Panc1 (cell line): ENCODE measurements around the gene SLC20A1. TPM values are rescaled to one million over a fixed set of nuclear protein-coding genes. Genes with fewer than 3 reads are reported as not detected.

Experiments
- ATAC-seq: fragments of 200-7000 bp; cut with Tn5 transposase; 2 replicates; pipeline ENCODE4 v1.9.1; 2020; ENCODE audit warnings: mild to moderate bottlenecking, moderate library complexity
- BruUV-seq: library from RNA; stranded (reverse); fragments of 400-500 nt; replicated peaks from 2 replicates; lab custom pipeline; 2021; lab: Mats Ljungman, UMichigan
- CTCF ChIA-PET: fragments of 300-600 bp; sonication (Branson Sonifier 250); formaldehyde crosslinking; loops from one replicate; lab custom pipeline; 2022; ENCODE audit warnings: antibody characterized with exemption; lab: Charles Lee
- POLR2A ChIA-PET: fragments of 300-600 bp; sonication (Branson Sonifier 250); formaldehyde crosslinking; loops from one replicate; lab custom pipeline; 2022; ENCODE audit warnings: antibody characterized with exemption; lab: Charles Lee
- DNase-seq: peaks from one replicate; pipeline ENCODE4 v3.0.0-alpha.2; 2010; ENCODE audit warnings: low read depth, low spot score
- H3K27ac ChIP-seq: 2 replicates; pipeline ENCODE4 v1.5.1; 2011; ENCODE audit warnings: mild to moderate bottlenecking, low read length, inconsistent platforms
- H3K27me3 ChIP-seq: fragments of 200-500 bp; sonication (Bioruptor generic); 2 replicates; pipeline ENCODE4 v1.6.0; 2014; ENCODE audit warnings: low read length, inconsistent platforms; ENCODE audit not compliant: control insufficient read depth, insufficient read depth
- H3K36me3 ChIP-seq: fragments of 200-500 bp; sonication (Bioruptor generic); 2 replicates; pipeline ENCODE4 v1.5.1; 2014; ENCODE audit warnings: inconsistent platforms, mild to moderate bottlenecking, low read length, moderate library complexity; ENCODE audit not compliant: control insufficient read depth, insufficient read depth
- H3K4me1 ChIP-seq: 2 replicates; pipeline ENCODE4 v1.5.1; 2011; ENCODE audit warnings: inconsistent platforms, mild to moderate bottlenecking, low read length, moderate library complexity; ENCODE audit not compliant: control insufficient read depth, insufficient read depth
- H3K4me3 ChIP-seq, 2 experiments: 2 replicates each; pipeline ENCODE4 v1.5.1; 2011 to 2012; ENCODE audit warnings: low read depth in 2 of 2, low read length in 2 of 2, mild to moderate bottlenecking in 2 of 2, inconsistent platforms in 1 of 2, moderate library complexity in 1 of 2
- H3K9me3 ChIP-seq: fragments of 200-500 bp; sonication (Bioruptor generic); 2 replicates; pipeline ENCODE4 v1.5.1; 2014; ENCODE audit warnings: low read depth, mild to moderate bottlenecking, inconsistent platforms, low read length, moderate library complexity; ENCODE audit not compliant: control insufficient read depth, insufficient read depth
- CTCF ChIP-seq: fragments of 450-650 bp; IDR thresholded peaks from 2 replicates; pipeline ENCODE4 v1.5.1; 2017; ENCODE audit warnings: mild to moderate bottlenecking
- POLR2AphosphoS5 ChIP-seq: IDR thresholded peaks from 2 replicates; pipeline ENCODE4 v1.6.1; 2012; ENCODE audit warnings: mild to moderate bottlenecking, low read depth, low read length, moderate library complexity
- REST ChIP-seq, 2 experiments: IDR thresholded peaks; 2 replicates each; pipeline ENCODE4 v1.6.1; 2011 to 2012; ENCODE audit warnings: low read depth in 2 of 2, control low read depth in 1 of 2, low read length in 1 of 2, mild to moderate bottlenecking in 1 of 2, moderate library complexity in 1 of 2; ENCODE audit not compliant: insufficient read depth in 1 of 2
- SIN3A ChIP-seq: IDR thresholded peaks from 2 replicates; pipeline ENCODE4 v1.6.1; 2012; ENCODE audit warnings: low read depth, mild to moderate bottlenecking, low read length, moderate library complexity, borderline replicate concordance; ENCODE audit not compliant: insufficient read depth
- TCF7L2 ChIP-seq: IDR thresholded peaks from 2 replicates; pipeline ENCODE4 v1.6.1; 2011; ENCODE audit warnings: mild to moderate bottlenecking, low read depth, low read length, inconsistent platforms
- in situ Hi-C: cut with HindIII; loops from 2 replicates; pipeline ENCODE4 v1.10.0; 2016; ENCODE audit warnings: low sequenced_read_pairs, low pct_unique_long_range_greater_than_20kb
- intact Hi-C: fragments of 100-400 bp; cut with micrococcal nuclease; formaldehyde crosslinking; loops from one replicate; pipeline ENCODE4 v1.10.0; 2022; ENCODE audit not compliant: unreplicated experiment
- total RNA-seq: library from RNA; stranded (reverse); gene quantifications from one replicate; pipeline ENCODE4 v1.2.1, GENCODE V29; 2021; ENCODE audit not compliant: unreplicated experiment

SLC20A1 gene
- total RNA-seq, 1 experiment from 2014 or later: 72.0 TPM

GRCh38 chr2:112637289-112637660 lies 8.5 kb upstream of the SLC20A1 start:
- ATAC-seq (no peak), DNase-seq (no peak)
- no peak overlapping the region for H3K27ac ChIP-seq
- ChIA-PET CTCF (no interaction called here), POLR2A (interaction anchor here (0.6 kb wide), 1 partner anchor 53 kb away, joined by 11 read pairs; no protein-coding TSS in a partner anchor)
- in situ Hi-C loops (no loop called here), intact Hi-C loops (no loop called here)
- H3K4me3 ChIP-seq: no peak overlapping the region
- no peaks in the 10 kb centered on the region for H3K9me3 ChIP-seq
- H3K36me3 ChIP-seq: no peaks in the 10 kb centered on the region
- TF ChIP-seq TCF7L2 (no peak), SIN3A (no peak), POLR2AphosphoS5 (no peak), CTCF (no peak), REST (IDR thresholded peaks at IDR 0.05; ENCODE audit: insufficient read depth in 1 of 2, low read depth in 2 of 2, low read length in 1 of 2) (no peak)
- 0 out of 2 replicates have a peak, but pooled peaks cover 4% of the 10 kb centered on the region for H3K4me1 ChIP-seq
- H3K27me3 ChIP-seq: no peaks in the 10 kb centered on the region
- no TSS peak for BruUV-seq

GRCh38 chr2:112639936-112640335 lies 5.8 kb upstream of the SLC20A1 start:
- Histone ChIP-seq H3K9me3 (no peaks in the 10 kb centered on the region), H3K36me3 (no peaks in the 10 kb centered on the region), H3K4me1 (peaks cover 23% of the 10 kb centered on the region), H3K27me3 (no peaks in the 10 kb centered on the region), H3K4me3 (no peak overlapping the region), H3K27ac (no peak overlapping the region)
- POLR2A ChIA-PET: no interaction called here
- in situ Hi-C loops (no loop called here), intact Hi-C loops (no loop called here)
- TF ChIP-seq TCF7L2: no peak
- TF ChIP-seq SIN3A: no peak
- TF ChIP-seq POLR2AphosphoS5: no peak
- TF ChIP-seq CTCF: no peak
- TF ChIP-seq REST (IDR thresholded peaks at IDR 0.05; ENCODE audit: insufficient read depth in 1 of 2, low read depth in 2 of 2, low read length in 1 of 2): no peak
- ATAC-seq: no peak
- CTCF ChIA-PET: no interaction called here
- no peak for DNase-seq
- BruUV-seq: no TSS peak
